GM12892 (cell line): ENCODE results near the gene RNF223.

Experiments used
- DNase-seq: peaks from one replicate; pipeline ENCODE4 v3.0.0; 2011; ENCODE audit not compliant: insufficient read length
- FAIRE-seq: peaks from 2 replicates; lab custom pipeline; 2011; peaks lifted over from hg19 to GRCh38; lab: Jason Lieb, UNC
- POLR2A ChIP-seq: IDR thresholded peaks from 2 replicates; pipeline ENCODE4 v1.6.1; 2011; ENCODE audit warnings: low read depth, low read length, control low read depth
- POLR2AphosphoS5 ChIP-seq: IDR thresholded peaks from 2 replicates; pipeline ENCODE4 v1.6.1; 2011; ENCODE audit warnings: low read depth, low read length, control low read depth
- TAF1 ChIP-seq: IDR thresholded peaks from 2 replicates; pipeline ENCODE4 v1.6.1; 2011; ENCODE audit warnings: low read depth, mild to moderate bottlenecking, control low read depth, low read length, borderline replicate concordance

RNF223 gene

DNA sequence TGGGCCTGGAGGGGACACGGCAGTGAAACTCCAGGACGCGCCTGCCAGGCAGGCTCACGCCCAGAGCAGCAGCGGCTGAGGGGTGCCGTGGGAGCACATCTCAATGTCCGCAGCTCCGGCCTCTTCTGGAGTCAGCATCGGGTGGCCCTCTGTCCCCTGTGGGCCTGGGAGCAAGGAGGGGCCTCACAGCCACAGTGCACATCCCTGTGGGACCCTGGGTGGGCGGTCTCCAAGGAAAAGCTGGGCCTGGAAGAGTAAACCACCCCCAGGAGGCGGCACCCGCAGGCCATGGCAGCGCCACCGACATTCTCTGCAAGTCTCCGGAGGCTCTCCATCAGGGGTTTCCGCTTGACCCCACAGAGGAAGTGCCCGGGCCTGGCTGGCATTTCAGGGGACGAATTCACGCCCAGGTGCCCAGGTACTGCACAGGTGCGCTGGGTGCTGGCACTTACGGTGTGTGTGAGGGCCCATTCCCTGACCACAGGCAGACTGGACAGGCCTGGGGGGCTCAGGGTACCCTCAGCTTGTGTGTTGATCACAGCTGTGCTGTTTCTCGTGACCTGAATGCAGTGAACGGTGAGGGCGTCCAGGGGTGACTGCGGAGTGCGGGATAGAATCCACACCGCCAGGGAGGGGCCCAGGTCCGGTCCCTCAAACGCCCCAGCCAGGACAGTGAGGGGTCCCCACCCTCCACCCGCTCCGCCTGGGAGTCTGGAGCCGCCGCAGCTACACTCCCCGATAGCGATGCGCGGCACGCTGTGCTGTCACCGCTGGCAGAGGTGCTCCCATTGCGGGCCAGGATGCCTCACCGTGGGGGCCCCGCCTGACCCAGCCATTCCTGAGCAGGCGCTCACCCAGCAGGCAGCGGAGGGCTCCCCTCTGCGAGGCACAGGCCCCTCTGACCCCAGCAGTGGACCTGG, 16.6 kb upstream of the RNF223 start:
- no peak for FAIRE-seq
- no peak for DNase-seq
- TF ChIP-seq POLR2A = no peak
- no peak for TF ChIP-seq POLR2AphosphoS5
- TF ChIP-seq TAF1 = no peak

DNA sequence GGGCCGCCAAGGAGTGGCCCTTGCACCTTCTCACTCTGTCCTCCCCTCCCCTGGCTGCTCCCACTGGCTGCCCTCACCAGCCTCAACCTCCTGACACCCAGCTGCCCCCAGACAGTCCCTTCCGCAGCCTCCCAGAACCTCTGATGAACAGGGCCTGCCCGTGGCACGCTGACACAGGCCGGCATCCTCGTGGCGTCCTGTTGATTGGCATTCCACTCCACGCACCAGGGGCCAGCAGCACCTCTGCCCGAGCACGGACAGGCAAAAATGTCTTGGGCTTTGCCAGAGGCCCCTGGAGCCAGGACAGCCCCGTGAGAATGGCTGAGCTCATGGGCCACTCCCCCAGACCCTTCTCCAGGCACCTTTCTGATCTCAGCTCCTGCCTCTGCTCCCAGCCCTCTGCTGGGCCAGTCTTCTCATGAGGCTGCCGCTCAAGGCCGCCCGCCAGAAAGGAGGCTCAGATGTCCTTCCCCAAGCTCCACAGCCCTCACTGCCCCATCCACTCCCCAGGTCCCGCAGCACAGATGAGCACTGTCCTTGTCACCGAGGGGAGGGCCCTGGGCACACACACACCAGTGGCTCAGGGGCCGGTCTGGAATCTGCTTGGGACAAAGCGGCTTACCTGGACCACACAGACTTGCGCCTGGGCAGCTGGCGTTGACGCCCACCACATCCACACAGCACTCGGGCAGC, 15.8 kb upstream of the RNF223 start:
- TF ChIP-seq POLR2A (no peak), TAF1 (no peak), POLR2AphosphoS5 (no peak)
- no peak for FAIRE-seq
- no peak for DNase-seq

DNA sequence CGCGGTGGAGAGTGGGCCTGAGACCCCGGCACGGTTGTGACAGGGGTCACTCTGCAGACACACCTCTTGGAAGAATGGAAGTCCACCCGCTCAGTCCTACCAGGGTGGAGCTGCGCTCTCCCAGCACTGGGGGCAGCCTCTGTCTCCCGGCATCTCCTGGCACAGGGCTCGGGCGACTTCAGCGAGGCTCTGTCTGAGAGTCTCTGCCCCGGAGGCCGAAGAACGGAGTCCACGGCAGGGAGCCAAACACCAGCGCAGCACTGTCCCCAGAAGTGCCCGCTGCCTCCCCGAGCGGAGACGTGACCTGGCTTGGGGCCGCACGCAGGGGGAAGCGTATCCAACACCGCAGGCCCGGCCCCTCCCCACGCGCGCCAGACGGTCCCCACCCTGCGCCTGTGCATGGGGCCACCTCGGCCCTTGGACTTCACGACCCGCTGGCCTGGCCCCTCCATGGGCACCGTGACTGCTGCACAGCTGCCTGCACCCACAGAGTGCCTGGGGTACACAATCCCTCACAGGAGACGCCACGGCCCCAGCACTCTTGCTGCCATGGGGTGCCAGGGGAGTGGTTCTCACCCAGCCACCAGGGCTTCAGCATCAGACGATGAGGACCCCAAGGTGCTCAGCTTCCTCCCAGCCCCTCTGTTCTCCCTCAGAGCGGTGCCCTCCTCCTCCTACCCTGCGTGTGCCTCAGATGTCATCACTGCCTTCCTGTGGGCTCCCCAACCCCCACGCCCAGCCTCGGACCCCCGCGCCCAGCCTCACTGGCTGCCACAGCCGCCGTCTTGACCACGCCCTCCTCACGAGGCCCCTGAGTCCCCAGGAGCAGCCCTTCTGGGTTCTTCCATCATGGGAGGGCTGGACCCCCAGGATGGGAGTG, 14.9 kb upstream of the RNF223 start:
- TF ChIP-seq POLR2A (no peak), TAF1 (no peak), POLR2AphosphoS5 (no peak)
- FAIRE-seq (no peak), DNase-seq (no peak)

DNA sequence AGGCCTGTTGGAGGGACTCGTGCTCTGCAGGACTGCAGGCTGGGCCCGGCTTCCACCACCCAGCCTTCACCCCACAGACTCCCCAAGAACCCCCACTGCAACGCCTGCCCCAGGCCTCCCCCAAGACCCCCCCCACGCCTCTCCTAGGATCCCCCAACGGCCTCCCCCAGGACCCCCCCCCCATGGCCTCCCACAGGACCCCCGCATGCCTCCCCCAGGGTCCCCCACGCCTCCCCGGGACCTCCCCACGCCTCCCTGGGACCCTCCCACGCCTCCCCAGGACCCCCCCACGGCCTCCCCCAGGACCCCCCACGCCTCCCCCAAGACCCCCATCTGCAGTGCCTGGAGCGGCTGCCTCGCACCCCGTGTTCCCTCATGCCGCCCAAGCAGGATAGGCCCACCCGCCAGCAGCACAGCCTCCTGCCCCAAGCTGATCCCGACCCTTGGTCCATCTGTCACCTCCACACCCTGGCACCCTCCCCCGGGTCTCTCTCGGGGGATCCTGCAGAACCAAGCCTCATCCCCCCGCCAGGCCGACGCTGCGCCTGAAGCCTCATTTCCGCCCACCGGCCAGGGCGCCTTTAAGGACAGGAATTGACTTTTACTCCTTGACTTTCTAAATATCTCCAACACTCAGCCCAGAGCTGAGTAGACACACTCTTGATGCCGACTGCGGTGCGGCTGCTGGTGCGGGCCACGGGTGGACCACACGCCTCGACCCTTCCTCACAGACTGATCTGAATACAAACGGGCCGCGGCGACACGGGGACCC, 14.1 kb upstream of the RNF223 start:
- DNase-seq (peak; percentile 32), FAIRE-seq (no peak)
- TF ChIP-seq POLR2AphosphoS5 (no peak), POLR2A (no peak), TAF1 (no peak)

DNA sequence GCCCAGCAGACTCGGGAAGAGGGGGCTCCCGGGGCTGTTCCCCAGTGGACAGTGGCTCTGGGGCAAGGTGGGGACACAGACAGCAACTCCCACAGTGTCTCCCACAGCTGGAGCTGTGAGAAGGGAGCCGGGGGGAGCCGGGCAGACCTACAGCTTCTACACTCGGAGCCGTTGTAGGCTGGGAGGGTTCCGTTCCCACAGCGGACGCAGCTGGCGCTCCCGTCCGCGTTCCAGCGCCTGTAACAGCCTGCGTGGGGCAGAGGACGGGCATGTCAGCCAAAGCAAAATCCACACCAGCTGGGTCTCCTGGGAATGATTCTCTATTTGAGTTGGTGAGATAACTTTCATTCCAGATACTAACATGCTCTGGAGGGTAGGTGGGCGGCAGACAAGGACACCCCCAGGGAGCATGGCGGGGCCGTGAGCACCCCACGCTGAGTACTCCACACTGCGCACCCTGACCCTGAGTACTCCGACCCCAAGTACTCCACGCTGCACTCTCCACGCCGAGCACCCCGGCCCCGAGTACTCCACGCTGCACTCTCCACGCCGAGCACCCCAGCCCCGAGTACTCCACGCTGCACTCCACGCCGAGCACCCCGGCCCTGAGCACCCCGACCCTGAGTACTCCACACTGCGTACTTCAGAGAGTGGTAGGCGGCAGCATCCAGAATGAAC, 13.4 kb upstream of the RNF223 start:
- TF ChIP-seq TAF1 = no peak
- TF ChIP-seq POLR2AphosphoS5 = no peak
- no peak for TF ChIP-seq POLR2A

DNA sequence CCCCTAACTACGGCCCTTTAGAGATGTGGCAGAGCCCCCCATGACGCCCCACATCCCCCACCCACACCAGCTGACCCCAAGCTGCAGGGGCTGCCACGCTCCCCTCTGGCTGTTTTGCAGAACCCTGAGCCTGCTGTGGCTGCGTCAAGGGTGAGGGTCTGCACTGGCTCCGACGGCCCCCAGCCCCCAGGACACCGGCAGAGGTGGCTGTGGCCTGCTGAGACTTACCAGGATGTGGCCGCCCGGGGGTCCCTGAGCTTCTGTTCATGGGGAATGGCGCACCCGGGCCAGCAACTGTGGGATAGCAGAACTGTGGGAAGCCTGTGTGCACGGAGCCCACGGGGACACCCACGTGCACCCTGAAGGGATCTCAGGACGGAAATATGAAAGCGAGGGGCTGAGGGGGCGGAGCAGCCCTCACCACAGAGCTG, 12.8 kb upstream of the RNF223 start:
- DNase-seq = no peak
- FAIRE-seq = no peak
- TF ChIP-seq POLR2AphosphoS5 (no peak), POLR2A (no peak), TAF1 (no peak)

More for the DNA sequence above, 13.4 kb upstream of the RNF223 start:
- DNase-seq (no peak), FAIRE-seq (no peak)

DNA sequence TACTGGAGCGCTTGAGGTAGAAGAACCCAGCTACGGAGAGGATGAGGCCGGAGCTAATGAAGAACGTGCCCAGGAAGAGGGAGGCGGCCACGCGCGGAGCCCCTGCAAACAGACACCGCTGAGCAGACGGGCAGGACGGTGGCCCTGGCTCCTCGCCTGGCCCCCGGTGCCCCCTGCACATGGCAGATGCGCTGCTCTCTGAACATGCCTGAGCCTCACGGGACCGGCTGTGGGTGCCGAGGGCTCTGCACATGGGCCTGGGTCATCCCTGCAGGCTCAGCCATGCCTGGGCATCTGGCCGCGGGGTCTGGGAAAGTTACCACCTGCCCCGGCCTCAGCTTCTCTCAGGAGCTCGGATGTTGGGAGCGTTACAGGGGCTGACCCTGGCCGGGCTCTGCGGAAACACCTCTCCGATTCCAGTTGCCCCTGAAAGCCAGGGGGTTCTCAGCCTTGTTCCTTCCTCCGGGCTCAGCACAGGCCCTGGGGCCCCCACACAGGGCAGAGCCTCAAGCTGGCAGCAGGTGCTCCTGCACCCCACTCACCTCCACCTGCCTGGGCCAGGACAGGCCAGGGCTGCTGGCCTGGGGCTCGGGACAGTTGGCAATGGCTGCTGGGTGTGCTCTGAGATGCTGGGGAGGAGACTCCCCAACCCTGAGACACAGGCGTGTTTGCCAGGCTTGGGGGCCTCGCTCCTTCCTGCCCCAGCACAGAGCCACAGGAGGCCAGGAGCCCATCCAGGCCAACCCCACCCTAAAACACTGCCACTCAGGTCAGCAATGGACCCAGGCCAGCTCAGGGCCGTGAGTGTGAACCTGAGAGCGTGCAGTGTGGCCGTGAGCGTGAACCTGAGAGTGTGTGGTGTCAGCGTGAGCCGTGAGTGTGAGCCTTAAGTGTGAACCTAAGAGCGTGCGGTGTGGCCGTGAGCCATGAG, 12.1 kb upstream of the RNF223 start:
- DNase-seq (no peak), FAIRE-seq (no peak)
- TF ChIP-seq POLR2AphosphoS5 (no peak), TAF1 (no peak), POLR2A (no peak)

DNA sequence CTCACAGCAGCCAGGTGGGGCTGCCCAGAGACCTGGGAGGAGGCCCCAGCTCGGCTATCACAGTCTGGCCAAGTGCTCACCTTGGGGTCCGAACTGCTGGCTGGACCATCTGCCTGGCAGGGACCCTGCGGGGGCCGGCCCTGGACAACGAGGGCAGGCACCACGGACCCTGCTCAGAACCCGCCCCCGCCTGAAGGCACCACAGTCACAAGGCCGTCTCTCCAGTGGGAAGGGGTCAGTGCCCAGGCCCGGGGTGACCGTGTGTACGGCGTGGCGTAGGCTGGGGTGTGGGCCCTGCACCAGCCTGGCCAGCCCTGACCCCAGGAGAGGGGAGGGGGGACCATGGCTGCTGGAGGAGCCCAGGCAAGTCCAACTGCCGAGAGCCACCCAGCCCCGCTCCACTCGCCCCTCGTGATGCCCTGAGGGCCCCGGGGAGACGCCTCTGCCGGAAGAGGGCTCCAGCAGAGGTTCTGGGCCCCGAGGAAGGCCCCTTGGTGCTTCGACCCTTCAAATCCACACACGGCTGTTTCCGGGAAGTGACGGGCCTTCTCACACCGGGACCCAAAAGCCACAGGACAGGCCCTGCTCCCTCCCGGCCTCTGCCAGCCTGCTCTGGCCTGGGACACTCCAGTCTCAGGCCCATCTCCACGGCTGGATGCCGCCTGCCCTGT, 11.2 kb upstream of the RNF223 start:
- FAIRE-seq = no peak

More for the DNA sequence above, 11.2 kb upstream of the RNF223 start:
- no peak for DNase-seq
- TF ChIP-seq POLR2AphosphoS5 = no peak
- TF ChIP-seq TAF1 = no peak
- no peak for TF ChIP-seq POLR2A
